HG02943 (cell line): ENCODE data around the gene SOX18.

Experiments used
- ATAC-seq: cut with Tn5 transposase; IDR thresholded peaks from one replicate; pipeline ENCODE4 v1.9.1; 2021; ENCODE audit warnings: mild to moderate bottlenecking, low read depth, moderate library complexity; ENCODE audit not compliant: unreplicated experiment

Gene SOX18

GRCh38 chr20:64069209-64069613 is 19.8 kb upstream of the SOX18 start:
- ATAC-seq = no peak

GRCh38 chr20:64068386-64069208 is 19.2 kb upstream of the SOX18 start:
- no peak for ATAC-seq

GRCh38 chr20:64067733-64068307 is 18.4 kb upstream of the SOX18 start:
- no peak for ATAC-seq

GRCh38 chr20:64067005-64067632 is 17.7 kb upstream of the SOX18 start:
- ATAC-seq = no peak

GRCh38 chr20:64065974-64066343 is 16.5 kb upstream of the SOX18 start:
- ATAC-seq = no peak

GRCh38 chr20:64065062-64065973 is 15.9 kb upstream of the SOX18 start:
- no peak for ATAC-seq

GRCh38 chr20:64064145-64064698 is 14.8 kb upstream of the SOX18 start:
- no peak for ATAC-seq

GRCh38 chr20:64063389-64064144 is 14.1 kb upstream of the SOX18 start:
- ATAC-seq = no peak

GRCh38 chr20:64062596-64063388 is 13.4 kb upstream of the SOX18 start, which contains the start of gene TCEA2:
Gene TCEA2 (plus strand): TSS chr20:64063198. CDS start chr20:64063313, 115 bp downstream.
- peak; percentile 72 for ATAC-seq

- ATAC-seq = no peak
These were observed 12.8 kb upstream of the SOX18 start for GRCh38 chr20:64062276-64062595.

- ATAC-seq = no peak
These were observed 9.1 kb upstream of the SOX18 start for GRCh38 chr20:64058536-64058935.

- ATAC-seq = no peak
These were observed 8.4 kb upstream of the SOX18 start for GRCh38 chr20:64057628-64058498.

- ATAC-seq = no peak
These were observed 7.6 kb upstream of the SOX18 start for GRCh38 chr20:64056889-64057627.

- no peak for ATAC-seq
These were observed 7.1 kb upstream of the SOX18 start for GRCh38 chr20:64056639-64056888.

- no peak for ATAC-seq
These were observed 6.6 kb upstream of the SOX18 start for GRCh38 chr20:64055893-64056638.

GRCh38 chr20:64055396-64055892 is 6.0 kb upstream of the SOX18 start:
- no peak for ATAC-seq
